RCC 7860 (cell line): Measurements from ENCODE around the gene TCF7L2.

Experiments used
- DNase-seq: peaks from one replicate; pipeline ENCODE4 v3.0.0-alpha.2; 2015; ENCODE audit warnings: low spot score
- FAIRE-seq: peaks from 2 replicates; lab custom pipeline; 2012; peaks lifted over from hg19 to GRCh38; lab: Jason Lieb, UNC

The TCF7L2 gene

GRCh38 chr10:113168584-113168983 lies 218.5 kb downstream of the TCF7L2 start:
- DNase-seq (no peak), FAIRE-seq (no peak)

DNA sequence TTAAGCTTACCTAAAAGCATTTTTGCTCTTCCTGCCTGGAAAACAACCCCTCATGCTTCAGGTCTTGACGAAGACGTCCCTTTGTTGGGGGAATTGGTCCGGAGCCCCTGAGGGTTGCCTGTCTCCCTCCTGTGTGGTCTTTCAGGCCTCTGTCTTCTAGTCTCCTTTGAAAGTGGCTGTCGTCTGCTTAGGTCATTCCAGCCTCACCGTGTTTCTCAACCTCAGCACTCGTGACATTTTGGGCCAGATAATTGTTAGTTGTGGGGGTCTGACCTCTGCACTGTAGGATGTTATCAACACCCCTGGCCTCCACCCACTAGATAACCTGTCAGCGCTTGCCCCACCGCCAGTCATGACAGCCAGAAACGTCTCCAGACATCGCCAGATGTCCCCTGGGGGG lies 219.1 kb downstream of the TCF7L2 start:
- no peak for DNase-seq
- no peak for FAIRE-seq

DNA sequence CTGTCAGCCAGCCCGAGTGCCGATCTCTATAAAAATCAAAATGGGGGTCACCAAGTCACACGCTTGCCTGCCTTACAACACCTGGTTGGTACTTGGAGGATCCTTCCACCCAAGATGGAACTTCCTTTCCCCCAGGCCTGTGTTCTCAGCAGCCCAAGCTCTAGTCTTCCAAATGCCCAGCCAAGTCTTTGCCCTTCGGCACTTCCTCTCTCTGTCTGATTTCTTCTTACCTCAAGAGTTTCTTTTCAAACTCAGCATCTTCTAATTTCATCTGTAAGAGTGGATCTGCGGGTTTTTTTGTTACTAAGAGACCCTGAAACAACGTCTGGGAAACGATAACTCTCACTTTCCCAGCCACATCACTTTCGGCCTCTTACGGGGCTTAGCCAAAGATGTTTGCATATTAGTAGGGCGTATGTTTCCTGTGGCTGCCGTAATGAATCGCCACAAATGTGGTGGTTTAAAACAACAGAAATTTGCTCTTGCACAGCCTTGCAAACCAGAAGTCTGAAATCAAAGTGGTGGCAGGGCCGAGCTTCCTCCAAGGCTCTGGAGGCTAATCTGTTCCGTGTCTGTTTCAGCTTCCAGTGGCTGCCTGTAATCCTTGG lies 219.9 kb downstream of the TCF7L2 start:
- FAIRE-seq (no peak), DNase-seq (no peak)

GRCh38 chr10:113171662-113172061 lies 221.6 kb downstream of the TCF7L2 start:
- no peak for FAIRE-seq
- DNase-seq: no peak

DNA sequence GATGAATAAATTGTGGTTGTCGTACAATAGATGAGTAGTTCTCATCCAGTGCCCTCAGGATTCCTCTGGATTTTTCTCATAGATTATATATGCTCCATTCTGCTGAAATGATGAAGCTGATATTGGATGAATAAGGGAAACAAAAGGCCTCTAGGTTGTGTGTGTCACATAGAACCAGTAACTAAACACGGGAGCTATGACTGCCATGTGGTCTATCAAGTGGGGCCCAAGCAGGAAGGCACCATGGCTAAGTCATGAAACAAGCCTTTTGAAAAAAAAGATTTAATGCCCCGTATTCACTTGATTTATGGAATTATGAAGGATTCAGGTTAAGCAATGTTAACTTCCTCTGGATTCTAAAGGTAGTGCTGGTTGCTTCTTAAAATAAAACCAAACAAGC lies 225.1 kb downstream of the TCF7L2 start:
- FAIRE-seq: no peak
- DNase-seq: no peak

- FAIRE-seq (no peak), DNase-seq (no peak)
Measured at GRCh38 chr10:113175756-113176651, 226.0 kb downstream of the TCF7L2 start.

- no peak for DNase-seq
- no peak for FAIRE-seq
Measured at GRCh38 chr10:113176652-113177155, 226.7 kb downstream of the TCF7L2 start.

DNA sequence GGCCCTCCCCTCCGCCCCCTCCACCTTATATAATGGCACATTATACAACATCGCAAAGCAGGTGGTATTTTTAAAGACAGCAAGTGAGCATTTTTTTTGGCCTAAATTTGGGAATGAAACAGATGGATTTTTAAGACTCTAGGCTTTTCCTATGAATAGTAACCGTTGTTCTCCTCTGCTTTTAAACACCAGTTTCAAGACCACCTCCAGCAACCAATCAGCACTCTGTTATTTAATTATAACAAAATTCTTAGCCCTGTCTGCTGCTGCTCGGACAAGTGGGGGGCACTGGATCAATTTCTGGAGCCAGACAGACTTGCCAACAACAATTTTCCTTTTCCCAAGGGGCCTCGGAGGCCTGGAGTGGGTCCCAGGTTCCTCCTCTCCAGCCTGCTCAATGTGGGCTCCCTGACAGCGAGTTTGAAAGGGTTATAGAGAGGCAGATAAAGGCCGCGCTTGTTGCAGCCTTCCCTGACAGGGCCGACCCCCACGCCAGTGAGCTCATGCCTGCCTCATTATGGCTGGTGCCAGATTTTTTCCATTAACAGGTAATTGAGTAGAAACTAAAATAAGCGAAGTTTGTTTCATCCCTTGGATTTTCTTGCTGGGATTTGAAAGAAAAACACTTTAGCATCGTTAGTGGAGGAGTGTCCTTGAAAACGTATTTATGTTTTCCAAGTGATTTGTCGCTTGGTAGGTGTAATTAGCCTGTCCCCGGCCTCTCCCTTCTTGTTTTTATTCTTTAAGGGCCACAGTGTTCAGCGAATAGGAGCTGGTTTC lies 227.3 kb downstream of the TCF7L2 start:
- DNase-seq: no peak
- no peak for FAIRE-seq

- no peak for FAIRE-seq
Measured at GRCh38 chr10:113177936-113178335, 227.9 kb downstream of the TCF7L2 start.

DNA sequence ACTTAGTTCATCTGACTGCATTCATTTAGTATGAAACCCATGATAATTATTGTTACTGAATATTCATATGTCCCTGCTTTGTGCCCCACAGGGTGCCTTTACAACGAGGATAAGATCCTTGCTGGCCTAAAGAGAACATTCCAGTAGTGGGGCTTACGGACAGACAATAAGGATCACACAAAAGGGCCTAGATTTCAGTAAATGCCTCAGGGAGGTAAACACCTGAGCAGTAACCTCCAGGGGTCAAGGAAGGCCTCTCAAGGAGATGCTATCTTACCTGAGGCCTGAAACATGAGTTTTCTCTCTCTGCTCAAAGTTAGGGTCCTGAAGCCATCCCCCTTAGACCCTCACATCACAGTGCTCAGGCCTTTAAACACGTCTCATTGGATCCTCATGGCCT lies 228.7 kb downstream of the TCF7L2 start:
- FAIRE-seq (no peak), DNase-seq (no peak)

More at GRCh38 chr10:113177936-113178335, 227.9 kb downstream of the TCF7L2 start:
- DNase-seq: no peak

GRCh38 chr10:113179265-113179664 lies 229.2 kb downstream of the TCF7L2 start:
- FAIRE-seq: no peak
- no peak for DNase-seq

GRCh38 chr10:113179966-113180365 lies 229.9 kb downstream of the TCF7L2 start:
- DNase-seq (no peak), FAIRE-seq (no peak)

DNA sequence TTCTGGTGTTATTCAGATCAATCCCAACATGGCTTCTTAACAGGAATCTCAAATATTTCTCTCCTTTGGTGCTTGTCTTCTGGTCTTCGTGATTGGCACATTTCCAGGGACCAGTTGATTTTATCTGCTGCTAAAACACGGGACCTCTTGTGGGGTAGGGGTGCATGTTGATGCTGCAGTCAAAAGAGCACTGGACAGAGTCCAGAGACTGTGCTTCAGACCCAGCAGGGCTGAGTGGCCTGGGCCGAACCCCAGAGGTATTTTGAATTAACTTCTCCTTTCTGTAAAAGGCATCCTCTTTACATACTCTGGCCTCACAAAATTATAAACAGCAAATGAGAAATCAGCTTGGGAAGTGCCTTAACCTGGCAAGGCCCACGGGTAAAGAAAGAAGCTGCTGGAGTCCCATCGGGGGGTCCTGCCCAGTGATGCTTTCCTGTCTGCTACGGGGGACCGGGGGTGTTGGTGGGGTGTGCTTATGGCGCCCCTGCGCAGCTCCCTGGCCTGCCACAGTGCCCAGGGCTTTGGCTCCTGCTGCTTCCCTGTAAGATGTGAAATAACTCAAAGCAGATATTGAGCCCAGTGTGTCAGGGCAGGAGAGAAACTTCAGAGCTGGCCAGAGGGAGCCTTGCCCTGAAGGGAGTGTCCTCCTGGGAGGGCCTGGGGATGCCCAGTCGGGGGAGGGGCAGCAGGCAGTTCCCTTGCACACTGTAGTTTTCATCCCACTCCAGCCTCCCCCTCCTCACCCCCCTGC lies 230.5 kb downstream of the TCF7L2 start:
- DNase-seq: no peak
- no peak for FAIRE-seq

- DNase-seq: no peak
- FAIRE-seq: no peak
Measured at GRCh38 chr10:113182154-113182553, 232.1 kb downstream of the TCF7L2 start.

GRCh38 chr10:113183573-113183972 lies 233.5 kb downstream of the TCF7L2 start:
- DNase-seq: no peak
- FAIRE-seq: no peak

DNA sequence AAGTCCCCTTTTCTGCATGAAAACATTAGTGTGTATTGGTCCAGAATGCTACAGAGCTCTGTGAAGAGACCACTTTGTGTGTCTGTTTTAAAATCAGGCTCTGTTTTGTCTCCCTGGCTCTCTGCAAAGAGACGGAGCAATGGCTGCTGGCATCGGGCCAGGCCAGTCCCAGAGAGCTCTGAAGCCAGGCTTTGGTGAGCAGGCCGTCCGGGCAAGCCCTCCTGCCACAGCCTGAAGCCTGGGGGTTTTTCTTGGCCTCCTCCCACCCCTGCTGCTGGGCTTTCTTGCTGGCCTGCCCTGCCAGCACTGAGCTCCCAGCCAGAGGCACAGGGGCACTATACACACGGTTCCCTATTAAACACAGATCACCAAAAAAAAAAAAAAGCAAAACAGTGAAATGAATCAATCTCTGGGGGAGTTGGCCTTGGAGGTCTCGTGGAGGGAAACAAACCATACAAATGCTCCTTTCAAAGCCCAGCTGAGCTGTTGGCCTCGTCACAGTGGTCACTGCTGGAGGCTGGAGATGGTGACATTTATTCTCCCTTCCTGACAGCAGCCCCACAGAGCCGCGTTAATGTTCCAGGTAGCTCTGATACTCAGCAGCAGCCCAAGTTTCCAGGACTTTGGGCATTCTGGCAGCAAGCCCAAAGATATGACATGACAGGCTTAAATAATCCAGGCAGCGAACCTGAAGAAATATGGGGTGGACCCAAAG lies 237.2 kb downstream of the TCF7L2 start:
- DNase-seq: no peak
- FAIRE-seq: no peak

- FAIRE-seq: no peak
- no peak for DNase-seq
Measured at GRCh38 chr10:113199459-113199858, 249.4 kb downstream of the TCF7L2 start.

GRCh38 chr10:113202011-113202410 lies 252.0 kb downstream of the TCF7L2 start:
- DNase-seq: no peak
- FAIRE-seq: no peak

GRCh38 chr10:113207924-113208323 lies 257.9 kb downstream of the TCF7L2 start:
- no peak for DNase-seq

DNA sequence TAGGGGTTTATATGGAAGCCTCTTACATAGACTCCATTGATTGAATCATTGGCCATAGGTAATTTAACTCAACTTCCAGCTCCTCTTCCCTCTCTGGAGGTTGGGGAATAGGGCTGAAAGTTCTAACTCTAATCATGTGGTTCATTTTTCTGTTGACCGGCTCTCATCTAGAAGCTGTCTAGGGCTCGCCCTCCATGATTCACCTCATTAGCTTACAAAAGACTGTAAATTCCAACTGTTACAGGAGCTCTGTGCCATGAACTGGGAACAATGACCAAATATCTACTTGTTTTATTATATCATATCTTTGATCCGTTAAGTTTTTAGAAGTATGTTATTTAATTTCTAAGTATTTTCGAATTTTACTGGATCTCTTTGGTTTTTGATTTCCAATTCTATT lies 263.0 kb downstream of the TCF7L2 start:
- DNase-seq: no peak
- no peak for FAIRE-seq

More at GRCh38 chr10:113207924-113208323, 257.9 kb downstream of the TCF7L2 start:
- no peak for FAIRE-seq
